GM19043 (cell line): ENCODE results near the gene OSCP1.

Experiments used
- ATAC-seq: cut with Tn5 transposase; IDR thresholded peaks from one replicate; pipeline ENCODE4 v1.9.1; 2021; ENCODE audit warnings: low read depth; ENCODE audit not compliant: unreplicated experiment

OSCP1 gene

GRCh38 chr1:36450919-36451305 lies 661 bp upstream of the OSCP1 start:
- no peak for ATAC-seq

DNA sequence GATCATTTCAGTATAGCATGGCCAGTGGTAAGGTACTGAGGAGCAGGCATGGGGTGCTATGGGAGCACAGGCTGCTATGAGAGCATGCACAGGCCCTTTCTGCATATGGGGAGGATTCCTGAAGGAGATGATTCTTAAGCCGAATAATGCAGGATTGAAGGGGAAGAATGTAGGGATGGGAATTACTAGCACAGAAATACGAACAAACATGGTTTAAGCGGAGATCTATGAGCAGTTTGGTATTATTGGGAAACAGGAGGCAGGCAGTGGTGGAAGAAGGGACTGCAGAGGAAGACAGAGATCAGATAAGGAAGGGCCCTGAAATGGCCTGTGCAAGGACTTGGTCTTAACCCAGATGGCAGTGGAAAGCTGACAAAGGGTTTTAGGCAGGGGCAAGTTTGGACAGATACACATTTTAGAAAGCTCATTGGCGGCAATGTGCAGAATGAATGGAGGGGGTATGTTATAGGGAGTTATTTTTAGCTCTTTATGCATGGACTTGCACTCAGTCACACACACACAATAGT lies 1.7 kb downstream of the OSCP1 start:
- no peak for ATAC-seq

- ATAC-seq: no peak
These were observed 2.8 kb downstream of the OSCP1 start for GRCh38 chr1:36447450-36447849.

GRCh38 chr1:36446746-36447145 lies 3.5 kb downstream of the OSCP1 start:
- no peak for ATAC-seq

DNA sequence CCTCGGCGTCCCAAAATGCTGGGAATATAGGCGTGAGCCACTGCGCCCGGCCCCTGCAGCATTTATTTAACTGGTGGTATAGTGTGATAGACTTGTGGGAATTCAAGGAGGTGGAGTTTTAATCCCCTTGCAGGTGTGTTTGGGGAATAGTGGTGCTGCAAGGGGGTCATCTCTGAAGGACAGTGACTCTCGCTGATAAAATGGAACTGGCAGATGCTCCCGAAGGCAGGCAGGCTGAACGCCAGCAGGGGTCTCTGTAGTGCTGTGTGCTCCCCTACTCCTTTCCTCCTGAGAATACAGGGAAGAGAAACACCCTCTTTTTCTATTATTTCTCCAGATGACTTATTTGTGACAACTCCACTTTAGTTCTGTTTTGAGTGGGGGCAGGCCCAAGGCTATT lies 4.0 kb downstream of the OSCP1 start:
- ATAC-seq: no peak

GRCh38 chr1:36443297-36443696 lies 7.0 kb downstream of the OSCP1 start:
- no peak for ATAC-seq

DNA sequence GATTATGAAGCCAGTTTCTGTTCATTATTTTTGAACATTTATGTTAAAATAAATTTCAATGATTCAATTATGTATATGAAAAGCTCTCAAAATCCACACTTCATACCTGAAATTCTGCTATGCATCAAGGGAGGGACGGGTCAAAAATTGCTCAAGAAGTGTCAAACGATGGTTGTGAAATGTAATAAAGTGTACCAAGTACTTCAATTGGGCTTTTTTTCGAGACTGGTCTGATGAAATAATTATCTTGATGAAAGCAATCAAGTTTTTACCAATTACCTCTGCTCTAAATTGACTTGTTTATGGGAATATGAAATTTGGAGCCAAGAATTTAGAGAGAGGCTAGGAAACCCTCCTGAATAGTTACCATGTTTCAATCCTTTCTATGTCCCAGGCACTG lies 7.9 kb downstream of the OSCP1 start:
- ATAC-seq: no peak

- no peak for ATAC-seq
These were observed 9.6 kb downstream of the OSCP1 start for GRCh38 chr1:36440646-36441045.

DNA sequence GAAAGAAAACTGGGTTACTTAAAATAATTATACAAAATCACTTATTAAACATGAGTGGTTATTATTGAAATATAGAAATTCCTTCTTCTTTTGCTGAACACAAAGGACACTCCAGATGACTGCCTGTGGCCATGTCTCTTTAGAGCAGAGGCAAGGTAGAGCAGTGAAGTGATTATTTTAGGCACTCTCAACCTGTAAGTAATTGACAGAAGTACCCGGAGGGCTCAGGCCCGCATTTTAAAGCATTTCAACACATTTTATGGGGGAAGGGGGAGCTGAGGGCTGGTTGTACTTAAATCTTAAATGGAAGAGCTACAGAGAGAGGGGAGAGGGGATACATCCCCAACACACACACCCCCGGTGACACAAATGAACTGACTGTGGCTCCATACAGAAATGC lies 10.2 kb downstream of the OSCP1 start:
- ATAC-seq: no peak

DNA sequence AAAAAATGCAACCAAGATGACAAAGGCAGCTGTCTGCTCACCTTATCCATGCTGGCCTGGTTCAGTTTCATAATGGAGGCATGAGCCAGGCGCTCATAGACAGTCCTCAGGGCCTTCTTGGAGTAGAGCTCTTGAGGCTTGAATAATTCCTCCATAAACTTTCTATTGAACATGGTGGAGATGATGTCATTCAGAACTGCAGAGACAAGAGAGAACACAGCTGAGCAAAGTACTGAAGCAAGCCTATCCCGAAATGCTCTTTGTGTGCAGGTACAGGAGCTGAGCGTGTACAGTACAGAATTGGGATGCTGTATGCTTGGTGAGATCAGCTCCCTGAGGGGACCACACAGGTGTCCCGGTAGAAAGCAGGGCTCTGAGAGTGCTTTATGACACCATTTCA lies 11.5 kb downstream of the OSCP1 start:
- ATAC-seq: no peak

- no peak for ATAC-seq
These were observed 13.4 kb downstream of the OSCP1 start for GRCh38 chr1:36436821-36437220.

DNA sequence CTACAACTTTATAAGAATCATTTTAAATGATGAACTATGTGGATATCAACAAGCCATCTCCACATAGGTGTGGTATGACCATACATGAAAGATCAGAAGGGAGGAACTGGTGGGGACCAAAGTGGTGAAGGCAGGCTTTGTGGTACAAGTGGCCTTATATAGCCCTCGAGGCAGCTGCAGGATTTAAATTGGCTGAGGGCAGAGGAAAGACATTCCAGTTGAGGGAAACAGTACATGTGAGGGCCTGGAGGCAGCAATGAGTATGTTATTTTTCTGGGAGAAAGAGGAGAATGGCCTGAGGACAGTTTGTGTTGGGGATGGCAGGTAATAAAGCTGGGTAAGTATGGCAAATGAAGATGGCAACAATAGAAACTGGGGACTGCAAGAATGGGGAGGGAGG lies 17.1 kb downstream of the OSCP1 start:
- no peak for ATAC-seq

DNA sequence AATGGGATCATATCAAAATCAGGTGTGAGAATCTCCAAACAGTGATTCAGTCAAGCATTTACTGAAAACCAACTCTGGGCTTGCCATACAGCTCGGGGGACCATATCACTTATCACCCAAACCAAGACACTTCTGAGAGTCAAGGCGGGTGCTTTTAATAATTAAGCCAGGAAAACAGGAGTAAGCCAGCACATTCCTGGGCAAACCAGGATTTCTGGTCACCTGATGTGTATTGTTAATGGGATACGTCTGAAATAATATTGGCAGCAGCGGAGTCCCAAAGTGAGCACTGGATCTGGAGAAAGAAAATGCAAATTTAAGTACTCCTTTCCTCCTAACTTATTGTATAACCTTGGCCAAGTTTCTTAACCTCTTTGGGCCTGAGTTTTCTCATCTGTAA lies 17.6 kb downstream of the OSCP1 start:
- ATAC-seq: no peak

DNA sequence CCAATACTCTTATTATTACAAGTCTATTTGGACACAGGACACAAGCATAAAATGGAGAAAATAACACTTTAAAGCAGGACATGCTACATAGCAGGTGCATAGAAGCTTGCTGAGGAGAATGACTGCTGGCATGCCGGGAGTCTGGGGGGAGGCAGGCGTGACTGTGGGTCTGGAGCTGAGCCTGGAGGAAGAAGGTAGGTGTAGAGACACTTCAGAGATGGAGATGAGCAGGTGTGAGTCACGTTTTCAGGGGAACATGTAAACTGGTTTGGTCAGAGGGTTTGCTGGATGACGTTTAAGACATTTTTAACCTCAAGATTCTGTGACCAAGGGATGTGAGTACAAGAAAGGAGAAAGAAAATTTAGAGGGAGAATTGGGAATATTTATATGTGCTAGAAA lies 24.5 kb downstream of the OSCP1 start:
- no peak for ATAC-seq

DNA sequence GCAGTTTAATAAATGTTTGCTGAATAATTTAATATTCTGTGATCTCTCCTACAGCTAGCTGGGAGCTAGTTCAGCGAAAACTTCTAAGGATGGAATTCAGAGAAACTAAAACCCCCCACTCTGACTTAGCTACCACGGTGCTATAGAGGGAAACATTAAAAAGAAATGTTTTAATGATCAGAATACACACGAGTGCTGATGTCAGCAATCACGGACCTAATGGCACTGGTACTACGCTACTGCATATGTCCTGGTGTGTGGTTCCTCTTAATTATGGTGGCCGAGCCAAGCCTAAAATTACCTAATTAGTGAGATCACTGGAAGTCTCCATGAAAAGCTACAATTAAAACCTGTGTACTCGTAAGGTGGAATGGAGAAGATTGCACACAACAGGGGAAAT lies 28.6 kb downstream of the OSCP1 start:
- no peak for ATAC-seq

DNA sequence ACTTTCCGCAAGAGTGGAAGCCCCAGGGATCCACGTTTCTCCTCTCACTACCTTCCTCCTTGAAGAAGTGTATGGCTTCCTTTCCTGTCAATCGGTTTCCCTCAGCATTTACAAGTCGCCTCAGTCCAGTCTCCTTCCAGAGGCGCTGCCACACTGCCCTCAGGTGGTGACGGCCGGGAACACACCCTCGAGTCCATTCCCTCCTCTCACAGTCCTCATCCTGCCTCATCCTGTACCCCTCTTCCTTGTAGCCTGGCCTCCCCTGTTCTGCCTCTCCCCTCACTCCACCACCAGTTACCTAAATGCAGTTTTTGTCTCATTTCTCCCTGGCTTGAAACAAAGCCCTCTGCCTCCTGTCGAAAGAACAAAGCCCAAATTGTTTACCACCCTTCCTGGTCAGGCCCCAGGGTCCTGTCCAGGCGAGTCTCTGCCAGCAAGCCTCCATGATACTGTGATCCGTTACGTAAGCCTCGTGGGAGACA lies 29.4 kb downstream of the OSCP1 start:
- ATAC-seq: no peak

GRCh38 chr1:36420409-36420808 lies 29.8 kb downstream of the OSCP1 start:
- no peak for ATAC-seq

DNA sequence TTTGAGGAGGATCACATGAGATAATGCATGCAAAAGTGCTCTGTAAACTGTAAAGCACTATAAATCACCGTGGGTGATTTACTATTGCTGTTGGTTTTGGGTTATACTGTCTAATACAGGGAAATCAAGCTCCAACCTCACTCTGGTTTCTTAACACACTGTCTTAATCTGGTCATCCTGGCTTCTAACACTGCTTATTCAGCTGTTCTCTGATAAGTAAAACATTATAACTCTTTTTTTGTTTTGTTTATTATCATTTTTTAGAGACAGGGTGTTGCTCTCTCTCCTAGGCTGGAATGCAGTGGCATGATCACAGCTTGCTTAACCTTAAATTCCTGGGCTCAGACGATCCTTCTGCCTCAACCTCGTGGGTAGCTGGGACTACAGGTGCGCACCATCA lies 30.7 kb downstream of the OSCP1 start:
- no peak for ATAC-seq

- ATAC-seq: no peak
These were observed 31.1 kb downstream of the OSCP1 start for GRCh38 chr1:36419140-36419539.

- ATAC-seq: no peak
These were observed 32.3 kb downstream of the OSCP1 start for GRCh38 chr1:36417931-36418330.

GRCh38 chr1:36415661-36416326 lies 34.5 kb downstream of the OSCP1 start:
- ATAC-seq: no peak

DNA sequence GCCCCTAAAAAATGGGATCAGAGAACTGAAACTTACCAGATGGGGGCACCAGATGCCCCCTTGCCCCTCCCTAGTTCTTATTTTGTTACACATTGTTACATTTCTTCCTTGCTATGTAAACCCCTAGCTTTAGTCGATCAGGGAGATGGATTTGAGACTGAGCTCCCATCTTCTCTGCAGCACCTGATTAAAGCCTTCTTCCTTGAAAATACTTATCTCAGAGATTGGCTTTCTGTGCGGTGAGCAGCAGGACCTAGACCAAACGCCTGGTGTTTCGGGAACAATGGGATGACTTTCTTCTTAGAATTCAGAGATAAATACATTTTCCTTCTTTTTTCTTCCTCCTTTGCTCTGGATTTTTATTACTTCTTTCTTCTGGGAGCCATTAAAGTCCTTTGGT lies 35.9 kb downstream of the OSCP1 start:
- no peak for ATAC-seq
